ENCODE measurements around the gene DLAT. TPM values are rescaled to one million over a fixed set of nuclear protein-coding genes. Genes with fewer than 3 reads are reported as not detected.

The DLAT gene
- total RNA-seq, 1 donor from 2014 or later, result 34.2 TPM

GRCh38 chr11:111983187-111983986, 41.8 kb upstream of the DLAT start:
- DNase-seq (ENCODE audit: low read depth) (peak; percentile 67), FAIRE-seq (no peak)
- Histone ChIP-seq H3K27ac (ENCODE audit: low read depth, low read length) (peak overlapping the region; percentile 52), H3K27me3 (ENCODE audit: insufficient read depth, low read length) (no peaks in the 10 kb centered on the region), H3K4me1 (ENCODE audit: insufficient read depth, low read length) (peaks cover 16% of the 10 kb centered on the region), H3K36me3 (ENCODE audit: insufficient read depth, low read length) (peaks cover 6% of the 10 kb centered on the region), H4K20me1 (ENCODE audit: insufficient read depth, low read length) (no peaks in the 10 kb centered on the region), H3K9ac (ENCODE audit: low read length) (peak overlapping the region; percentile 45), H3K9me3 (ENCODE audit: insufficient read depth, low read depth, low read length) (no peaks in the 10 kb centered on the region), H3K4me3 (ENCODE audit: insufficient read depth, low read depth, low read length) (no peak overlapping the region), H2AFZ (ENCODE audit: low read depth, low read length) (peak overlapping the region; percentile 53), H3K79me2 (ENCODE audit: insufficient read depth, low read length) (peaks cover 15% of the 10 kb centered on the region), H3K4me2 (ENCODE audit: low read length) (peak overlapping the region; percentile 63)
- Mint-ChIP-seq H3K27me3 (ENCODE audit: low read depth, unreplicated experiment) (no peaks in the 10 kb centered on the region), H3K4me1 (ENCODE audit: low read depth, unreplicated experiment) (peaks cover 23% of the 10 kb centered on the region), H3K36me3 (ENCODE audit: low read depth, unreplicated experiment) (peaks cover 6% of the 10 kb centered on the region), H3K4me3 (ENCODE audit: unreplicated experiment) (peak overlapping the region; percentile 70), H3K9me3 (ENCODE audit: unreplicated experiment) (peaks cover 2% of the 10 kb centered on the region), H3K27ac (ENCODE audit: unreplicated experiment) (peak overlapping the region; percentile 91)
- no peak for TF ChIP-seq CTCF (IDR thresholded peaks at IDR 0.05; ENCODE audit: insufficient read depth, low read depth, low read length)
- TF ChIP-seq EZH2 (IDR thresholded peaks at IDR 0.05; ENCODE audit: insufficient read depth, low read length), result no peak

GRCh38 chr11:111986589-111986988, 38.6 kb upstream of the DLAT start:
- Mint-ChIP-seq H3K27ac (ENCODE audit: unreplicated experiment) (no peak overlapping the region), H3K36me3 (ENCODE audit: low read depth, unreplicated experiment) (peaks cover 8% of the 10 kb centered on the region), H3K27me3 (ENCODE audit: low read depth, unreplicated experiment) (no peaks in the 10 kb centered on the region), H3K4me1 (ENCODE audit: low read depth, unreplicated experiment) (peaks cover 20% of the 10 kb centered on the region), H3K4me3 (ENCODE audit: unreplicated experiment) (no peak overlapping the region), H3K9me3 (ENCODE audit: unreplicated experiment) (peaks cover 2% of the 10 kb centered on the region)
- Histone ChIP-seq H3K27ac (ENCODE audit: low read depth, low read length) (no peak overlapping the region), H3K4me3 (ENCODE audit: insufficient read depth, low read depth, low read length) (no peak overlapping the region), H3K4me2 (ENCODE audit: low read length) (no peak overlapping the region), H3K9me3 (ENCODE audit: insufficient read depth, low read depth, low read length) (no peaks in the 10 kb centered on the region), H3K9ac (ENCODE audit: low read length) (no peak overlapping the region), H3K36me3 (ENCODE audit: insufficient read depth, low read length) (no peaks in the 10 kb centered on the region), H3K79me2 (ENCODE audit: insufficient read depth, low read length) (no peaks in the 10 kb centered on the region), H2AFZ (ENCODE audit: low read depth, low read length) (no peak overlapping the region), H4K20me1 (ENCODE audit: insufficient read depth, low read length) (no peaks in the 10 kb centered on the region), H3K27me3 (ENCODE audit: insufficient read depth, low read length) (no peaks in the 10 kb centered on the region), H3K4me1 (ENCODE audit: insufficient read depth, low read length) (peaks cover 12% of the 10 kb centered on the region)
- FAIRE-seq (no peak), DNase-seq (ENCODE audit: low read depth) (no peak)
- TF ChIP-seq CTCF (IDR thresholded peaks at IDR 0.05; ENCODE audit: insufficient read depth, low read depth, low read length) (no peak), EZH2 (IDR thresholded peaks at IDR 0.05; ENCODE audit: insufficient read depth, low read length) (no peak)

- no peaks in the 10 kb centered on the region for H3K79me2 ChIP-seq (ENCODE audit: insufficient read depth, low read length)
- Mint-ChIP-seq H3K27me3 (ENCODE audit: low read depth, unreplicated experiment) (no peaks in the 10 kb centered on the region), H3K4me1 (ENCODE audit: low read depth, unreplicated experiment) (peaks cover 4% of the 10 kb centered on the region), H3K27ac (ENCODE audit: unreplicated experiment) (peak overlapping the region; percentile 26), H3K36me3 (ENCODE audit: low read depth, unreplicated experiment) (peaks cover 7% of the 10 kb centered on the region), H3K9me3 (ENCODE audit: unreplicated experiment) (peaks cover 2% of the 10 kb centered on the region), H3K4me3 (ENCODE audit: unreplicated experiment) (no peak overlapping the region)
- H3K4me2 ChIP-seq (ENCODE audit: low read length), result no peak overlapping the region
- H3K9ac ChIP-seq (ENCODE audit: low read length), result no peak overlapping the region
- TF ChIP-seq EZH2 (IDR thresholded peaks at IDR 0.05; ENCODE audit: insufficient read depth, low read length) (no peak), CTCF (IDR thresholded peaks at IDR 0.05; ENCODE audit: insufficient read depth, low read depth, low read length) (no peak)
- H4K20me1 ChIP-seq (ENCODE audit: insufficient read depth, low read length), result no peaks in the 10 kb centered on the region
- no peak for DNase-seq (ENCODE audit: low read depth)
- no peak overlapping the region for H2AFZ ChIP-seq (ENCODE audit: low read depth, low read length)
- no peaks in the 10 kb centered on the region for H3K4me1 ChIP-seq (ENCODE audit: insufficient read depth, low read length)
- no peak overlapping the region for H3K4me3 ChIP-seq (ENCODE audit: insufficient read depth, low read depth, low read length)
- peaks cover 18% of the 10 kb centered on the region for H3K36me3 ChIP-seq (ENCODE audit: insufficient read depth, low read length)
- no peaks in the 10 kb centered on the region for H3K27me3 ChIP-seq (ENCODE audit: insufficient read depth, low read length)
- no peaks in the 10 kb centered on the region for H3K9me3 ChIP-seq (ENCODE audit: insufficient read depth, low read depth, low read length)
- no peak for FAIRE-seq
- H3K27ac ChIP-seq (ENCODE audit: low read depth, low read length), result no peak overlapping the region
Observed at GRCh38 chr11:111990381-111990780, 34.8 kb upstream of the DLAT start.

Measured in astrocyte (in vitro differentiated cells and primary cell).